ENCODE data around the gene TINCR. TPM values are rescaled to one million over a fixed set of nuclear protein-coding genes. Genes with fewer than 3 reads are reported as not detected.

The TINCR gene
- total RNA-seq, 2 experiments from 2014 or later = 0.38 to 0.50 TPM

- Mint-ChIP-seq H3K9me3 (no peaks in the 10 kb centered on the region), H3K27ac (no peak overlapping the region), H3K36me3 (ENCODE audit: low read depth) (peaks cover 60% of the 10 kb centered on the region), H3K4me1 (ENCODE audit: low read depth) (peaks cover 20% of the 10 kb centered on the region), H3K4me3 (no peak overlapping the region), H3K27me3 (no peaks in the 10 kb centered on the region)
- ATAC-seq = no peak
- intact Hi-C loops (cut with micrococcal nuclease) = no loop called here
- no peak for TF ChIP-seq CTCF (IDR thresholded peaks at IDR 0.05)
- no peak for DNase-seq
- ChIA-PET POLR2A (no interaction called here), CTCF (no interaction called here)
Measured at GRCh38 chr19:5590151-5590864, 22.6 kb upstream of the TINCR start.

GRCh38 chr19:5588906-5589676 lies 21.3 kb upstream of the TINCR start:
- H3K9me3 Mint-ChIP-seq = no peaks in the 10 kb centered on the region
- no peak for ATAC-seq
- no peak overlapping the region for H3K4me3 Mint-ChIP-seq
- intact Hi-C loops (cut with micrococcal nuclease) = no loop called here
- no peak overlapping the region for H3K27ac Mint-ChIP-seq
- no peaks in the 10 kb centered on the region for H3K27me3 Mint-ChIP-seq
- ChIA-PET POLR2A (interaction anchor here (1.2 kb wide), 1 partner anchor 23 kb away, joined by 3 read pairs; no protein-coding TSS in a partner anchor), CTCF (no interaction called here)
- no peak for DNase-seq
- TF ChIP-seq CTCF (IDR thresholded peaks at IDR 0.05) = no peak
- peaks cover 55% of the 10 kb centered on the region for H3K36me3 Mint-ChIP-seq (ENCODE audit: low read depth)
- H3K4me1 Mint-ChIP-seq (ENCODE audit: low read depth) = peaks cover 20% of the 10 kb centered on the region

GRCh38 chr19:5588441-5588840 lies 20.7 kb upstream of the TINCR start:
- intact Hi-C loops (cut with micrococcal nuclease) = no loop called here
- ATAC-seq (no peak), DNase-seq (no peak)
- no peak for TF ChIP-seq CTCF (IDR thresholded peaks at IDR 0.05)
- Mint-ChIP-seq H3K4me1 (ENCODE audit: low read depth) (peaks cover 20% of the 10 kb centered on the region), H3K9me3 (no peaks in the 10 kb centered on the region), H3K4me3 (no peak overlapping the region), H3K36me3 (ENCODE audit: low read depth) (peaks cover 55% of the 10 kb centered on the region), H3K27ac (no peak overlapping the region), H3K27me3 (no peaks in the 10 kb centered on the region)
- POLR2A ChIA-PET = interaction anchor here (1.2 kb wide), 1 partner anchor 23 kb away, joined by 3 read pairs; no protein-coding TSS in a partner anchor
- CTCF ChIA-PET = no interaction called here

GRCh38 chr19:5587661-5588060 lies 19.9 kb upstream of the TINCR start:
- DNase-seq (no peak), ATAC-seq (no peak)
- ChIA-PET CTCF (no interaction called here), POLR2A (no interaction called here)
- TF ChIP-seq CTCF (IDR thresholded peaks at IDR 0.05) = no peak
- no peaks in the 10 kb centered on the region for H3K9me3 Mint-ChIP-seq
- H3K36me3 Mint-ChIP-seq (ENCODE audit: low read depth) = peaks cover 47% of the 10 kb centered on the region
- intact Hi-C loops (cut with micrococcal nuclease) = no loop called here
- H3K4me1 Mint-ChIP-seq (ENCODE audit: low read depth) = peaks cover 20% of the 10 kb centered on the region
- H3K4me3 Mint-ChIP-seq = no peak overlapping the region
- no peaks in the 10 kb centered on the region for H3K27me3 Mint-ChIP-seq
- H3K27ac Mint-ChIP-seq = peak overlapping the region; percentile 30

- peaks cover 44% of the 10 kb centered on the region for H3K36me3 Mint-ChIP-seq (ENCODE audit: low read depth)
- H3K4me3 Mint-ChIP-seq = no peak overlapping the region
- POLR2A ChIA-PET = interaction anchor here (0.6 to 1.2 kb wide), 3 partner anchors 14 to 100 kb away, joined by 3 read pairs; no protein-coding TSS in a partner anchor
- peak overlapping the region; percentile 30 for H3K27ac Mint-ChIP-seq
- CTCF ChIA-PET = no interaction called here
- H3K4me1 Mint-ChIP-seq (ENCODE audit: low read depth) = peaks cover 20% of the 10 kb centered on the region
- DNase-seq = no peak
- no peak for ATAC-seq
- intact Hi-C loops (cut with micrococcal nuclease) = no loop called here
- no peak for TF ChIP-seq CTCF (IDR thresholded peaks at IDR 0.05)
- no peaks in the 10 kb centered on the region for H3K27me3 Mint-ChIP-seq
- no peaks in the 10 kb centered on the region for H3K9me3 Mint-ChIP-seq
Measured at GRCh38 chr19:5587071-5587455, 19.3 kb upstream of the TINCR start.

All from activated CD8-positive, alpha-beta T cell treated with anti-CD3 and anti-CD28 coated beads for 36 hours (primary cell).